ENCODE data around the gene TRIL.

TRIL gene

GRCh38 chr7:28976022-28976421 lies 17.9 kb upstream of the TRIL start:
- TF ChIP-seq, protein P1, sequence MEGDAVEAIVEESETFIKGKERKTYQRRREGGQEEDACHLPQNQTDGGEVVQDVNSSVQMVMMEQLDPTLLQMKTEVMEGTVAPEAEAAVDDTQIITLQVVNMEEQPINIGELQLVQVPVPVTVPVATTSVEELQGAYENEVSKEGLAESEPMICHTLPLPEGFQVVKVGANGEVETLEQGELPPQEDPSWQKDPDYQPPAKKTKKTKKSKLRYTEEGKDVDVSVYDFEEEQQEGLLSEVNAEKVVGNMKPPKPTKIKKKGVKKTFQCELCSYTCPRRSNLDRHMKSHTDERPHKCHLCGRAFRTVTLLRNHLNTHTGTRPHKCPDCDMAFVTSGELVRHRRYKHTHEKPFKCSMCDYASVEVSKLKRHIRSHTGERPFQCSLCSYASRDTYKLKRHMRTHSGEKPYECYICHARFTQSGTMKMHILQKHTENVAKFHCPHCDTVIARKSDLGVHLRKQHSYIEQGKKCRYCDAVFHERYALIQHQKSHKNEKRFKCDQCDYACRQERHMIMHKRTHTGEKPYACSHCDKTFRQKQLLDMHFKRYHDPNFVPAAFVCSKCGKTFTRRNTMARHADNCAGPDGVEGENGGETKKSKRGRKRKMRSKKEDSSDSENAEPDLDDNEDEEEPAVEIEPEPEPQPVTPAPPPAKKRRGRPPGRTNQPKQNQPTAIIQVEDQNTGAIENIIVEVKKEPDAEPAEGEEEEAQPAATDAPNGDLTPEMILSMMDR (conservative IDR thresholded peaks at IDR 0.05; ENCODE audit: low read depth, low read length) = no peak
- DNase-seq (ENCODE audit: low read depth) = no peak
- no peak overlapping the region for H3K4me3 ChIP-seq (ENCODE audit: low read length)

GRCh38 chr7:28973591-28973990 lies 15.5 kb upstream of the TRIL start:
- TF ChIP-seq, protein P1 (conservative IDR thresholded peaks at IDR 0.05; ENCODE audit: low read depth, low read length) = no peak

GRCh38 chr7:28964056-28964455 lies 5.9 kb upstream of the TRIL start:
- no peak overlapping the region for H3K4me3 ChIP-seq (ENCODE audit: low read length)
- TF ChIP-seq, protein P1 (conservative IDR thresholded peaks at IDR 0.05; ENCODE audit: low read depth, low read length) = no peak
- DNase-seq (ENCODE audit: low read depth) = no peak

More at GRCh38 chr7:28973591-28973990, 15.5 kb upstream of the TRIL start:
- no peak overlapping the region for H3K4me3 ChIP-seq (ENCODE audit: low read length)
- DNase-seq (ENCODE audit: low read depth) = no peak

DNA sequence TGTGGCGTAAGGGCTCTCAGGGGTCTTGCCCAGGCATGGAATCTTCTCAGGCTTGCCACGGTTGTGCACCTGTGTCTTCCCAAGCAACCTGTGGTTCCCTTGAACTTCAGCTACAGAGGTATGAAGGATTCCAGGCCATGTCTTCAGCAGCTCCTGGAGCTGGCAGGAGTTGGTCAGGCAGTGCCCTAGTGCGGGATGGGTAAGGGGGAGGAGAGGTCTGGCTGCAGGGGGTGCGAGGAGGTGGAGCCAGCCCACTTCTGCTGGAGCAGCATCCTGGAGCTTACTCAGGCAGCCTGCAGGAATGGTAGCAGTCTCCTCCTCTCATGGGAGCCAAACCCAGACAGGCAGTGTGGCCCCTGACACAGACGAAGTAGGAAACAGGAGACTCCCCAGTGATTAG lies 3.8 kb upstream of the TRIL start:
- DNase-seq (ENCODE audit: low read depth) = no peak
- TF ChIP-seq, protein P1 (conservative IDR thresholded peaks at IDR 0.05; ENCODE audit: low read depth, low read length) = no peak
- no peak overlapping the region for H3K4me3 ChIP-seq (ENCODE audit: low read length)

DNA sequence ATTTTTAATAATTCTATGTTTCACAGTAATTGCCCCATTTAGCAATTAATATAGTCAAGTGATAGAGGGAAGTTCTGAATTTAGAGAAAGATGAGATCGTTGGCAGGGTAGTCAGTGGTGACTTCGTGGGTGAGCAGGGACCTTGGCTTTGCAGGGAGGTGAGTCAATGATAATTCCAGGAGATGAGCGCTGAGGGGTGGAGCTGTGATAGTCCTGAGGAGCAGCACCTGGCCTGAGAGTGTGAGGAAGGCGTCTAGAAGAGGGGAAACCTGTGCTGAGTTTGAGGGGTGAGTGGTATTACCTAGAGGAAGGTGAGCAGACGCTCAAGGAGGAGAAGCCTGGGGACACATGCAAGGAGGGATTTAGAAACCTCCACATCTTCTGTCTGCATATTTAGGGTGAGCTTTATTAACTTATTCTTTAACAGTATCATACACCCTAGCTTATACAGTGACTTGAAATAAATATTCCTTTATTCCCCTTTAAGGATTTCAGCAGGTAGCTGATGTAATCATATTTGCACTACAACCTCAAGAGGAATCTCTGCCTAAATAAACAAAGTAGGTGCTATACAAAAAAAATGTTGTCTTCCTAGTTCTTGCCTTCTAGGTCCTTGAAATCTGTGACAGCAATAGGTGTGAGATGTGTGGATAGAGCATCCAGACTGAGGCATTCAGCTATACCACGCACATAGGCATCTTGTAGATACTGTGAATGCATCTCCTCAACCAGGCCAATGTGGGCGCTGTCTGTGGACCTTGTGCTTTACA lies 2.1 kb upstream of the TRIL start:
- no peak overlapping the region for H3K4me3 ChIP-seq (ENCODE audit: low read length)
- TF ChIP-seq, protein P1 (conservative IDR thresholded peaks at IDR 0.05; ENCODE audit: low read depth, low read length) = no peak
- DNase-seq (ENCODE audit: low read depth) = no peak

GRCh38 chr7:28958980-28959347 lies 834 bp upstream of the TRIL start:
- H3K4me3 ChIP-seq (ENCODE audit: low read length) = no peak overlapping the region
- DNase-seq (ENCODE audit: low read depth) = no peak
- TF ChIP-seq, protein P1 (conservative IDR thresholded peaks at IDR 0.05; ENCODE audit: low read depth, low read length) = no peak

DNA sequence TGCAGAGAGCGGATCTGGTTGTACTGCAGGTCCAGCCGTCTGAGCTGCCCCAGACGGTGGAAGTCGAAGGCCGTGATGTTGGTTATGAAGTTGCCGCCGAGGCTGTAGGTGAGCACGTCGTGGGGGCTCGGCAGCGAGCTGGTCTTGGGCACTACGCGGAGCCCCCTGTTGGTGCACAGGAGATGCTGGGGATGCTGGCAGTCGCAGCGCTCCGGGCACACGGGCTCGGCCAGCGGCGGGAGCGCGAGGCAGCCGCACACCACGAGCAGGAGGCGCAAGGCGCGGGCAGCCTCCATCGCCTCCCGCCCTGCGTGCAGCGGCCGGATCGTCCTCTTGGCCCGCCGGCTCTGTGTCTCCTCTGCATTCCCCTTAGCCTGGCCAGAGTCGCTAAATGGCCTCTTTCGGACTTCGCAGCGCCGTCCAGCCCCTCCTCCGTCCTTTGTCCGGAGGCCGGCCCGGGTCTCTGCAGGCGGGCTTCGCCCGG lies 337 bp downstream of the TRIL start:
- peak overlapping the region; percentile 34 for H3K4me3 ChIP-seq (ENCODE audit: low read length)
- DNase-seq (ENCODE audit: low read depth) = no peak
- TF ChIP-seq, protein P1 (conservative IDR thresholded peaks at IDR 0.05; ENCODE audit: low read depth, low read length) = peak; percentile 11

All from retinal pigment epithelial cell (primary cell).